SU-DHL-6 (cell line): ENCODE data around the gene CCND1.

ENCODE experiments used
- H2AFZ ChIP-seq: fragments of 200-600 bp; sonication (generic); 2 replicates; pipeline ENCODE4 v1.6.1; 2014; ENCODE audit warnings: low read depth, mild to moderate bottlenecking, moderate library complexity, mixed read lengths, antibody characterized with exemption, low read length; ENCODE audit not compliant: severe bottlenecking
- H3F3A ChIP-seq: fragments of 200-600 bp; shearing (Covaris generic); 2 replicates; pipeline ENCODE4 v1.6.0; 2016; ENCODE audit warnings: antibody characterized with exemption, mild to moderate bottlenecking; ENCODE audit not compliant: insufficient read depth
- H3K27ac ChIP-seq: fragments of 200-600 bp; sonication (generic); 2 replicates; pipeline ENCODE4 v1.5.1; 2016; ENCODE audit warnings: low read depth, mild to moderate bottlenecking, low read length, moderate library complexity, mixed read lengths
- H3K27me3 ChIP-seq: fragments of 200-600 bp; sonication (generic), shearing (Covaris generic); 2 replicates; pipeline ENCODE4 v1.6.0; 2014; ENCODE audit warnings: mild to moderate bottlenecking, low read length
- H3K36me3 ChIP-seq: fragments of 200-600 bp; sonication (generic); 2 replicates; pipeline ENCODE4 v1.6.1; 2014; ENCODE audit warnings: mild to moderate bottlenecking, low read length, mixed read lengths
- H3K4me2 ChIP-seq: fragments of 300-600, 200-600 bp; shearing (Covaris generic), sonication (generic); 2 replicates; pipeline ENCODE4 v1.6.0; 2014; ENCODE audit warnings: low read length, low read depth, mild to moderate bottlenecking; ENCODE audit not compliant: poor library complexity, severe bottlenecking
- H3K4me3 ChIP-seq: fragments of 200-600 bp; sonication (generic); 2 replicates; pipeline ENCODE4 v1.5.1; 2014; ENCODE audit warnings: antibody characterized with exemption, low read length, mild to moderate bottlenecking, mixed read lengths; ENCODE audit not compliant: insufficient read depth, poor library complexity, severe bottlenecking
- H3K79me2 ChIP-seq: fragments of 200-600 bp; sonication (generic); 2 replicates; pipeline ENCODE4 v1.6.1; 2014; ENCODE audit warnings: mild to moderate bottlenecking, low read length, moderate library complexity; ENCODE audit not compliant: insufficient read depth
- H3K9ac ChIP-seq: fragments of 200-600 bp; sonication (generic); 2 replicates; pipeline ENCODE4 v1.7.0; 2014; ENCODE audit warnings: mild to moderate bottlenecking, low read length
- H3K9me2 ChIP-seq: fragments of 200-600 bp; sonication (generic); replicated peaks from 2 replicates; pipeline ENCODE4 v1.6.1; 2014; ENCODE audit warnings: low read length; ENCODE audit not compliant: insufficient read depth
- H3K9me3 ChIP-seq: fragments of 200-600 bp; sonication (generic); 2 replicates; pipeline ENCODE4 v1.6.1; 2014; ENCODE audit warnings: low read length, mixed read lengths; ENCODE audit not compliant: insufficient read depth
- H4K20me1 ChIP-seq: fragments of 200-600 bp; sonication (generic); 2 replicates; pipeline ENCODE4 v1.6.1; 2014; ENCODE audit warnings: low read depth, mild to moderate bottlenecking, antibody characterized with exemption, low read length, moderate library complexity, mixed read lengths
- CTCF ChIP-seq: fragments of 200-600 bp; sonication (generic); IDR thresholded peaks from one replicate; pipeline ENCODE4 v1.5.1; 2017; ENCODE audit warnings: antibody characterized with exemption, mild to moderate bottlenecking, low read length, moderate library complexity; ENCODE audit not compliant: insufficient read depth, poor library complexity, severe bottlenecking
- EZH2phosphoT487 ChIP-seq: fragments of 200-600 bp; sonication (generic), shearing (Covaris generic); conservative IDR thresholded peaks from 2 replicates; pipeline ENCODE4 v1.6.1; 2018; ENCODE audit warnings: mild to moderate bottlenecking, antibody characterized with exemption, low read length, moderate library complexity, mixed read lengths

CCND1 gene

GRCh38 chr11:69647761-69648497 is 7.0 kb downstream of the CCND1 start:
- Histone ChIP-seq H3K9ac (no peak overlapping the region), H2AFZ (no peak overlapping the region), H3K4me3 (no peak overlapping the region), H3F3A (no peaks in the 10 kb centered on the region), H3K36me3 (no peaks in the 10 kb centered on the region), H3K27ac (no peak overlapping the region), H3K9me3 (no peaks in the 10 kb centered on the region), H3K27me3 (no peaks in the 10 kb centered on the region), H3K9me2 (no peaks in the 10 kb centered on the region), H3K79me2 (no peaks in the 10 kb centered on the region), H3K4me2 (no peak overlapping the region), H4K20me1 (no peaks in the 10 kb centered on the region)
- TF ChIP-seq EZH2phosphoT487 (no peak), CTCF (no peak)

- TF ChIP-seq CTCF (no peak), EZH2phosphoT487 (no peak)
- Histone ChIP-seq H3K9ac (no peak overlapping the region), H3F3A (no peaks in the 10 kb centered on the region), H3K9me3 (no peaks in the 10 kb centered on the region), H2AFZ (no peak overlapping the region), H3K79me2 (no peaks in the 10 kb centered on the region), H3K36me3 (no peaks in the 10 kb centered on the region), H3K4me2 (no peak overlapping the region), H3K9me2 (no peaks in the 10 kb centered on the region), H3K27ac (no peak overlapping the region), H3K4me3 (no peak overlapping the region), H4K20me1 (no peaks in the 10 kb centered on the region), H3K27me3 (no peaks in the 10 kb centered on the region)
Observed at GRCh38 chr11:69648679-69649575, 8.0 kb downstream of the CCND1 start.

GRCh38 chr11:69649576-69649900 is 8.6 kb downstream of the CCND1 start:
- Histone ChIP-seq H3K36me3 (no peaks in the 10 kb centered on the region), H3K9me2 (no peaks in the 10 kb centered on the region), H3K9ac (no peak overlapping the region), H3K27me3 (no peaks in the 10 kb centered on the region), H3F3A (no peaks in the 10 kb centered on the region), H4K20me1 (no peaks in the 10 kb centered on the region), H2AFZ (no peak overlapping the region), H3K4me3 (no peak overlapping the region), H3K27ac (no peak overlapping the region), H3K9me3 (no peaks in the 10 kb centered on the region), H3K79me2 (no peaks in the 10 kb centered on the region), H3K4me2 (no peak overlapping the region)
- no peak for TF ChIP-seq EZH2phosphoT487
- TF ChIP-seq CTCF = no peak
